ENCODE measurements around the gene NLGN4X. TPM values are rescaled to one million over a fixed set of nuclear protein-coding genes. Genes with fewer than 3 reads are reported as not detected.

Gene NLGN4X
- total RNA-seq, 1 donor from 2014 or later, result 45.0 TPM

DNA sequence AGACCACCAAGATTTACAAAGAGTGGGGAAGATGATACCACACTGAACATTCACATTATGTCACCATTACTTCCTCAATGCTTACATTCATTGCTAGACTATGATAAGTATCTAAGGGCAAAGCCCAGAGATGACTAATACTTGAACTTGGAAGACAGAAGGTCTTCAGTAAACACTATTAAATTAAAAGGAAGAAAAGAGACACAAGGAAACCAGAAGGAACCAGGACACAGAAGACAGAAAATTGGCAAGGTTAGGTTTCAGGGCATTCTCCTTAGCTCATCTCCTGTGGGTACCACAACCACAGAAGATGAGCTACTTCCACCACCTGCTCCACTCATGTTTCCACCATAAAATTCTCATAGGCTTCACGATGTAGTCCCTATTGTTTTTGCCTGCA, 64.9 kb downstream of the NLGN4X start:
- no peaks in the 10 kb centered on the region for H3K27me3 Mint-ChIP-seq
- peaks cover 8% of the 10 kb centered on the region for H3K36me3 Mint-ChIP-seq (ENCODE audit: insufficient read depth)
- H3K9me3 Mint-ChIP-seq (ENCODE audit: low read depth), result peaks cover 9% of the 10 kb centered on the region
- no peak overlapping the region for H3K27ac Mint-ChIP-seq
- no peak overlapping the region for H3K4me3 Mint-ChIP-seq (ENCODE audit: low read depth)
- H3K4me1 Mint-ChIP-seq (ENCODE audit: low read depth), result peaks cover 4% of the 10 kb centered on the region
- TF ChIP-seq, protein P1, sequence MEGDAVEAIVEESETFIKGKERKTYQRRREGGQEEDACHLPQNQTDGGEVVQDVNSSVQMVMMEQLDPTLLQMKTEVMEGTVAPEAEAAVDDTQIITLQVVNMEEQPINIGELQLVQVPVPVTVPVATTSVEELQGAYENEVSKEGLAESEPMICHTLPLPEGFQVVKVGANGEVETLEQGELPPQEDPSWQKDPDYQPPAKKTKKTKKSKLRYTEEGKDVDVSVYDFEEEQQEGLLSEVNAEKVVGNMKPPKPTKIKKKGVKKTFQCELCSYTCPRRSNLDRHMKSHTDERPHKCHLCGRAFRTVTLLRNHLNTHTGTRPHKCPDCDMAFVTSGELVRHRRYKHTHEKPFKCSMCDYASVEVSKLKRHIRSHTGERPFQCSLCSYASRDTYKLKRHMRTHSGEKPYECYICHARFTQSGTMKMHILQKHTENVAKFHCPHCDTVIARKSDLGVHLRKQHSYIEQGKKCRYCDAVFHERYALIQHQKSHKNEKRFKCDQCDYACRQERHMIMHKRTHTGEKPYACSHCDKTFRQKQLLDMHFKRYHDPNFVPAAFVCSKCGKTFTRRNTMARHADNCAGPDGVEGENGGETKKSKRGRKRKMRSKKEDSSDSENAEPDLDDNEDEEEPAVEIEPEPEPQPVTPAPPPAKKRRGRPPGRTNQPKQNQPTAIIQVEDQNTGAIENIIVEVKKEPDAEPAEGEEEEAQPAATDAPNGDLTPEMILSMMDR (IDR thresholded peaks at IDR 0.05; ENCODE audit: unreplicated experiment), result no peak
- DNase-seq (ENCODE audit: low spot score, unreplicated experiment), result no peak

DNA sequence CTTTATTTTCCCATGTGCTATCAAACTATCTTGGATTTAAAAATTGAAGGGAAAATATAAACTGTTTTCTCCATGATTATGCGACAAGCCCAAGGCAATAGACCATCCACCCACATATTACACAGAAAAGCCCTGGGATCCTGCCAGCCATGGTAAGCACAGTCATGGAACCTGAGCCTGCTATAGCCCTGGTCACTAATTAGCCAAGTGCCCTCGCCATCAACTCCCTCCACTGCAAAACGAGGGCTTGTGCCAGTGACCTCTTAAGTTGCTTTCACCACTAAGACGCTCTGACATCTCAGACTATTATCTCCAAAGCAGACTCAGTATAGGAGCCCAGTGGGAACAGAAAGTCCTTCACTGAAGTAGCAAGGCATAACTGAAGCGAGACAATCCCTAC, 69.2 kb downstream of the NLGN4X start:
- Mint-ChIP-seq H3K9me3 (ENCODE audit: low read depth) (peaks cover 17% of the 10 kb centered on the region), H3K4me3 (ENCODE audit: low read depth) (no peak overlapping the region), H3K4me1 (ENCODE audit: low read depth) (peaks cover 4% of the 10 kb centered on the region), H3K27me3 (no peaks in the 10 kb centered on the region), H3K36me3 (ENCODE audit: insufficient read depth) (peaks cover 16% of the 10 kb centered on the region), H3K27ac (no peak overlapping the region)
- TF ChIP-seq, protein P1 (IDR thresholded peaks at IDR 0.05; ENCODE audit: unreplicated experiment), result no peak
- no peak for DNase-seq (ENCODE audit: low spot score, unreplicated experiment)

DNA sequence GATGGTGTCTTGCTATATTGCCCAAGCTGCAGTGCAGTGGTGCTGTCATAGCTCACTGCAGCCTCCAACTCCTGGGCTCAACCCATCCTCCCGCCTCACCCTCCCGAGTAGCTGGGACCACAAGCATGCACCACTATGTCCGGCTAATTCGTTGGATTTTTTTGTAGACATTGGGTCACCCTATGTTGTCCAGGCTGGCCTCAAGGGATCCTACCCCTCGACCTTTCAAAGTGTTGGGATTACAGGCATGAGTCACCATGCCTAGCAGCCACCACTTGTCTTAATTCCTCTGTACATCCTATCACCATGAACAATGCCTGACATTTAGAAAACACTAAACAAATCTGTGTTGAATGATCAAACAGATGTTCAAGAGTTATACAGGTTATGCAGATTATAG, 76.7 kb downstream of the NLGN4X start:
- H3K27ac Mint-ChIP-seq, result no peak overlapping the region
- TF ChIP-seq, protein P1 (IDR thresholded peaks at IDR 0.05; ENCODE audit: unreplicated experiment), result no peak
- DNase-seq (ENCODE audit: low spot score, unreplicated experiment), result no peak
- H3K4me3 Mint-ChIP-seq (ENCODE audit: low read depth), result no peak overlapping the region
- no peaks in the 10 kb centered on the region for H3K27me3 Mint-ChIP-seq
- peaks cover 9% of the 10 kb centered on the region for H3K36me3 Mint-ChIP-seq (ENCODE audit: insufficient read depth)
- no peaks in the 10 kb centered on the region for H3K9me3 Mint-ChIP-seq (ENCODE audit: low read depth)
- H3K4me1 Mint-ChIP-seq (ENCODE audit: low read depth), result no peaks in the 10 kb centered on the region

DNA sequence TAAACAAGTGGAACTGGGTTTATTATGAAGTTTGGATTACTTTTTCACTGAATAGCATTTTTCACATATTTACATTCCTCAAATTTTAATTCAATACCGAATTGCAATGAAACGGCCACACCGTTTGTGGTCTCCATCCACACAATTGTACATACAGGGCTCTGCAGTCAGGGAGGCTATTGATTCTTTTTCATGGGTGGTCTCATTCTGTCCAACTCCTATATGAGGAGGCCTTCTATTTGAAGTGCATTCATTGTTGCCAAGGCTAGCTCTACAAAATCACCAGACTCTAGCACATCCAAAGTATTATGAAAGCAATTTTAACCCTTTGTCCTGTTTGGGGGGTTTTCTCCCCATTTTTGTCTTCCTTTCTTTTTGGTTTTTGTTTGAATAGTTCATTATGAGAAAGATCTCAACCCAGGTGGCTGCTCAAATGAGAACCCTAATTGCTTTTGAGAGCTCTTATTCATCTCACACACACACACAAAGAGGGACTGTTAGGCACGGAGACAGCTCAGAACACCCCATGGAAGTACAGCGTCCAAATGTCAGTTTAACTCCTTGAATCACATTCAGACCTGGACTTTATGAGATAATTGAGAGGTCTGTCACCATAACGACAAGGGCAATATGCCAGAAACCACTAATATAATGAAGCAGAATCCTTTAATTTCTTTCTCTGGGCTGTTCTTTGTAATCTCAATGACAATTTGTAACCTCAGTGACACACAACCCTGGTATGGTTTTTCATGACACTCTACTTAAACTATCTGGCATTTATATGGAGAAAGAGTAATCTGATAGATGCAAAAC, 79.4 kb downstream of the NLGN4X start:
- DNase-seq (ENCODE audit: low spot score, unreplicated experiment), result no peak
- Mint-ChIP-seq H3K4me3 (ENCODE audit: low read depth) (no peak overlapping the region), H3K27me3 (no peaks in the 10 kb centered on the region), H3K36me3 (ENCODE audit: insufficient read depth) (peaks cover 13% of the 10 kb centered on the region), H3K4me1 (ENCODE audit: low read depth) (no peaks in the 10 kb centered on the region), H3K27ac (no peak overlapping the region), H3K9me3 (ENCODE audit: low read depth) (no peaks in the 10 kb centered on the region)
- TF ChIP-seq, protein P1 (IDR thresholded peaks at IDR 0.05; ENCODE audit: unreplicated experiment), result no peak

DNA sequence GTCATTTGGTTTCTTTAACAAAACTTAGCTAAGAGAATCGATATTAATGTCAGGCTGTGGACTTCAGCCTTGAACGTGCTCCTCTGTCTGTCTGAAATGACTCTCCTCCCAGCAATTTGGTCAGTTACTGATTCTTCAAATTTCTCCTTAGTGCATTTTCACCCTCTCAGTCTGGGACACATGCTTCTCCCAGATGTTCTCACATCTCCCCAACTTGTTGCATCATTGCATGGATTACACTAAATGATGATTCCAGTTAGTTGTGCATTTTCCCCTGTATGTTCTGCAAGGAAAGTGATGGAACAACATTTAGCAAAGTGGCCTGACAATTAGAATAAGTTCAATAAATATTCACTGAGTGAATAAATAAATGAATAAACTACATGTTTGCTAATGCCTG, 94.4 kb downstream of the NLGN4X start:
- Mint-ChIP-seq H3K4me1 (ENCODE audit: low read depth) (no peaks in the 10 kb centered on the region), H3K9me3 (ENCODE audit: low read depth) (no peaks in the 10 kb centered on the region), H3K27me3 (no peaks in the 10 kb centered on the region), H3K4me3 (ENCODE audit: low read depth) (no peak overlapping the region), H3K27ac (peak overlapping the region; percentile 3), H3K36me3 (ENCODE audit: insufficient read depth) (peaks cover 12% of the 10 kb centered on the region)
- TF ChIP-seq, protein P1 (IDR thresholded peaks at IDR 0.05; ENCODE audit: unreplicated experiment), result no peak
- no peak for DNase-seq (ENCODE audit: low spot score, unreplicated experiment)

All from progenitor cell of endocrine pancreas (in vitro differentiated cells).